GM19372 (cell line): ENCODE measurements around the gene CACNA1D.
"Not testable (repeated sequence)": the region's sequence is repeated elsewhere in the genome, so short reads cannot be mapped to it uniquely, and the experiment has no call there.

Experiments used
- ATAC-seq: cut with Tn5 transposase; IDR thresholded peaks from one replicate; pipeline ENCODE4 v1.9.1; 2021; ENCODE audit warnings: mild to moderate bottlenecking, low read depth, moderate library complexity; ENCODE audit not compliant: unreplicated experiment

The CACNA1D gene

DNA sequence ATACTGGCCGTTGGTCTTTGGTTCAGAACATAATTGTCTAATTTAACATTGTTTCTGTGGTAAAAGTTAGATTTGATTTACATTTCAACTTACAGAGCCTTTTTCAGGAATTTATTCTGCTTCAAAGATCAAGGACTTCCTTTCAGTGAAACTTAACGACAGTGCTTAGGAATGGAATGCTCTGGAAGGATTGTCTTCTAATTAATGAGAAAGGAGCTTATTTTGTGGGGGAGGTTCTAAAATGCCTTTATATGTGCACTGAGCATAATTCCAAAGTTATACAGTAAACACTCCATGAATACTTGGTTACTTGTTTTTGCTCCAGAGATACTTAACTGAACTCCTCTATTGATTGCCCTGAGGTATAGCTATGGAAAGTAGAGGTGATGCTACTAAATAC, 75.7 kb downstream of the CACNA1D start:
- no peak for ATAC-seq

DNA sequence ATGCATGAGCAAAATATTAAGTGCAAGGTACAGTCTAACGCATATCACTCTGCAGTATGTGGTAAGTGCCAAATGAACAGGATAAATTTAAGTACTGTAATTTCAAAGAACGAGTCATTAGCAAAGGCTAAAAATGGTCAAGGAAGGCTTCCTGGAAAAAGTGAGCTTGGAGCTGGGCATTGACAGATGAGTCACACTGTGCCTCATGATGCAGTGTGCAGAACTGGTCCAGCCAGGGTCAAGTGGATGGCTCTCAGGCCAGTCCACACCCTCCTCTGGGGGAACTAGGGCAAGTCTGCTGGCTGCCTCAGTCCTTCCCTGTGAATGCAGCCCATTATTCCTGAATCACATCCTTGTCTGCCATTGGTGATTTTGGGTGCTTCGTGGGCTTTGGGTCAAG, 76.3 kb downstream of the CACNA1D start:
- ATAC-seq = no peak

DNA sequence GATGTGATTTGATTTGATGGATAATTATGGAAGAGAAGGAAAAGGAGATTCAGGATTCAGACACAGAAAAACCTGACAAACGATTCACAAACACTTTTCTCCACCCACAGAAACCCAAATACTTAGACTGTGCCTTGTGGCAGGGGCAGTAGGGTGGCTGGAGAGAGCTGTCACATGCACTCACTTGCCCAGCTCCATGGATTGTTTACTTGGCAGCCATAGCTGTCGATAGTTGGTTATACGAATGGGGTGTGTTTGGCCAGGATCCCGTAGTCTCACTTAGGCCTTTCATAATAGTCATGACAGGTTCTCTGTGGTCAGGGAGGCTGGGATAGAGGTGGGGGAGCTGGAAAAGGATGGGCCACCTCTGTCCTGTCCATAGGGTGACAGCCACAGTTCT, 76.9 kb downstream of the CACNA1D start:
- no peak for ATAC-seq

DNA sequence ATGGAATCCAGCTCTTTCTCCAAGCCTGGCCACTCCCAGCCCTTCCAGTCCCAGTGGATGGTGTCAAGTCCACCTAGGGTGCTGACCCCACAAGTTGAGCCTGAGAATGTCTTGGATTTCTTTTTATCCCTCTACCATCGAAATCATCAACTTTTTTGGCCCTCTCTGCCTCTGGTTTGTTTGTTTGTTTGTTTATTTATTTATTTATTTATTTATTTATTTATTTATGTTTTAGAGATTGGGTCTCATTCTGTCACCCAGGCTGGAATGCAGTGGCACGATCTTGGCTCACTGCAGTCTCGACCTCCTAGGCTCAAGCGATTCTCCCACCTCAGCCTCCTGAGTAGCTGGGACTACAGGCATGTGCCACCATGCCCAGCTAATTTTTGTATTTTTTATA, 77.8 kb downstream of the CACNA1D start:
- ATAC-seq = not testable (repeated sequence)

DNA sequence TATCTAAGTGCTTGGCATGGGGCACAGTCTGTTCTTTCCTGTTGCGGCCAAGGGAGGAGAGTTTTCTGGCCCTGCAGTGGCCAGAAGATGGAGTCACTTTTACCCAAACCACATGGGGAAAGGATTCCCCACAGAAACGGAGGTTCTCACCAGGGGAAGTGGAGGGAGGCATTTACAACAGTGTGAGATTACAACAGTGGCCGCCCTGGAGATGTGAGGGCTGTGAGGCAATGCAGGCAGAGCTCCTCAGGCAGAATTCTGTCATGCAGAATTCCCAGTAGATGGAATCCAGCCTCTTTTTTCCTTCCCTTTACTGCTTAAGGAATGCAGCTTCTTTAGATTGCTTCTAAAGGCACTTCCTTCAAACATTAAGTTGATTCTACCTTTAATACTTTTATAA, 83.1 kb downstream of the CACNA1D start:
- ATAC-seq = no peak

- ATAC-seq = no peak
Measured at GRCh38 chr3:53579636-53580035, 85.2 kb downstream of the CACNA1D start.

DNA sequence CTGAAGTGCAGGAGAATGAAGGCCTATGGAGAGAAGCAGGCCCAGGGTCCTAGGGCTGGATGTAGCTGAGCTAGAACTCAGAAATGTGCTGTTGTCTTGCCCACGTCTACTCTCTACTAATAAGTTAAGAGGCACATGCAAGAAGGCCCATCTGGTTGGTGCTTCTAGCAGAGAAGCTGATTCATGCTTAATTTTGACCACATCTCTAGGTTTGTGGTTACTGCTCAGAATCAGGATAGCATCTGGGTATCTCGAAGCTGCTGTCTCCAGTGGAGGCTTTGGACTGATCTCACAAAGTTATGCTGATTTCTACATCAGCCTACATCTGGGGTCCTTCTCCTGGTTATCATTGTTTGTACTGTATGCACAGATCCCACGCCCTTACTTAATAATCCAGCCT, 87.3 kb downstream of the CACNA1D start:
- no peak for ATAC-seq

DNA sequence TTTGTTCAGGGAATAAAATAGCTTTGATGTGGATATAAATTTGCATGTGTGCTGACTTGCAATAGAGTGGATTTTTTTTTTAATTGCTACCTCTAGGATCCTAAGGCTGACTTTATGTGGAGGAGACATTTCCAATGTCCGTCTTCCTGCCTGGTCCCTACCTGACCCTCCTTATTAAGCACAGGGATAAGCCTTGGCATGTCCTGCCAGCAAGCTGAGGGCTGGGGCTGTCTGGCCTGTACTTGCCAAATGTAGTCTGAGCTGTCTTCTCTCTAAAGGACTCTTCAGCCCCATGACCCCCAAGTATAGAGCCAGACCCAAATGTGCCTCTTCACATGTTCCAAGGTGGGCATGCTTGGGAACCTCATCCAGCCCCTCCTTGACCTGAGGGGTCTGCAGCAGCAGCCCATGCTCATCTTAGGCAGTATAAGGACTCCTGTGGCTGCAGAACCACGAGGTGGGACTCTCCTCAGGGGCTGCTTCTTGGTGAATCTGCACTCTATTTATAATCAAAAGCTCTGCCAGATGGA, 88.8 kb downstream of the CACNA1D start:
- no peak for ATAC-seq

DNA sequence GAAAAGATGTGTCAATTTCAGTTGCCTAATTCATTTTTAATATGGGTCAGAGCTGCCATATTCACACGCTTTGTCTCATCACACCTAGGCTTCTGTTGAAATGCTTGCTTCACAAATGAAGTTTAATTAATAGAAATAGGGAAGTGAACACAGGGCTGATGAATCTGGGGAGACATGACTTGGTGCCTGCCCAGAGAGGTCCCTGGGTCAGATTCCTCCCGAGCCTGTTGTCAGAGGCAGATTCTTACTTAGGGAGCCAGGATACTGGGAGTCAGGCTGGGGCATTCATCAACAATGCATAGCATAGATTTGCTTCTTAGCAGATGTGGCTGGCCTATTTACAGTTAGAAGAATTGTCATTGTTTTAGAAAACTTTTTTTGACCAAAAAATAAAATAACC, 90.6 kb downstream of the CACNA1D start:
- no peak for ATAC-seq

- no peak for ATAC-seq
Measured at GRCh38 chr3:53585627-53586026, 91.2 kb downstream of the CACNA1D start.

DNA sequence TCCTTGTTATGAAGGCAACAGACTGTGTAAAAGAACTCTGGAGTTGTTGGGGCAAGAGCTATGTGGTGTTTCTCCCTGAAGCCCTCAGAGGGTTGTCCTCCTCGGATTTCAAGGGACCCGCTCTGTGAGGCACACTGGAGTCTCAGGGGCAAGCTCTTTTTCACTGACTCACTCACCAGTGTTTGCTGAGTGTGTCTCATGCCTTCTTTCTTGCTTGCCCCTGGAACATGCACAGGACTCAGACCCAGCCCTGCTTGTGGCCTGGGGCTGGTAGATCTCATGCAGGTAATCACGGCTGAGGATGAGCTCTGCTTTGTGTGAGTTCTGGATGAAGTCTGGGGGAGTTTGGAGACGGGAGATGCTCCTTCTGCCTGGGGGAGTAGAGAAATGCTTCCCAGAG, 93.7 kb downstream of the CACNA1D start:
- no peak for ATAC-seq

DNA sequence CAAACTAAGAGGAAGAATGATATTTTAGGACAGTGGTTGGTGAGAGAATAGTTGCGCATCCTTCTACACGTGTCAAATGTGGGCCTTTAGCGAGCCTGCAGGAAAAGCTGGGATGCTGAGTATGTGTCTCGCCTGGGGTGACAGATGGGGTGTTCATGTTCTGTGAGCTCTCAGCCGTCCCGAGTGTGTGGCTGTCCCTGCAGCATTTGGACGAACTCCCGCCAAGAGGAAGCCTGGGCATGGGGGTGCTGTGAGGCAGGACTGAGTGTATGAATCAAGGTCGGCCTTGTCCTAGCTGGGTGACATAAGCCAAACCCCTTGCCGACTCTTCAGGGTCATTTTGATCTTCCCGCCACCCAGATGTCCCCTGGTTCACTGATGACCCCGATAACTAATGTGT, 94.8 kb downstream of the CACNA1D start:
- no peak for ATAC-seq

- ATAC-seq = no peak
Measured at GRCh38 chr3:53589806-53590205, 95.4 kb downstream of the CACNA1D start.

DNA sequence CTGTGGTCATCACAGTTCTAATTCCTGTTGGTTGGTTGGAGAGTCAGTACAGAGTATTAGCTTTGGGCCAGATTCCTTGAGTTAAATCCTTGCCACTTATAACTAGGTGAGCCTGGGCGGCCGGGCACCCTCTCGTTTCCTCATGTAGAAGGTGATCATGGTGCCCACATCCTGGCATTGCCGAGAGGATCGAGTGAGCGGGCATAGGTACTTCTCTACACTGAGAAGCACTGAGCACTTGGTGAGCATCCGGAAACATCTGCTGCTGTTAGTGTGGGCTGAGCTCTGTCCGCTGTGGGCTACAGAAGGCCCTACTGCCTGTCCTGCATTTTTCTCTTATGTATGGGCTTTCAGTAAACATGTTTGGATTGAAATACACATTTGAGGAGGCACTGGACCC, 96.2 kb downstream of the CACNA1D start:
- no peak for ATAC-seq

DNA sequence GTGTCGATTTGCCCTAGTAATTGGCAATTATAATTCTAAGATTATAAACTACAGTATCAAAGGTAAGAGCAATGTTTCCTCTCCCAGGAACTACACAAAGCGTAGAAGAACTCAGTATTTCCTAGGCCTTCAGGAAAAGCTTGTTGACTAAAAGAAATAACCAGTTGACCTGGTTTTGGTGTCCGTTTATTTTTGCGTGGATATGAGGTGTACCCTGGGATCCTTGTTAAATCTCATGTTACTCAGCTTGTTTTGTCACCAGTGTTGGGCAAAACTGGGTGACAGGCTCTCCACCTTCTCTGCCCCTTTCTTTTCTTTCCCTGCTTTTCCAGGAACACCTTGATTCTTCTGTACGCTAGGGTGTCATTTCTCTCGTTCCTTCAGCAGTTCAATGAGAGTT, 97.2 kb downstream of the CACNA1D start:
- ATAC-seq = no peak

- no peak for ATAC-seq
Measured at GRCh38 chr3:53592862-53593261, 98.5 kb downstream of the CACNA1D start.

GRCh38 chr3:53593611-53594010, 99.2 kb downstream of the CACNA1D start:
- ATAC-seq = no peak

DNA sequence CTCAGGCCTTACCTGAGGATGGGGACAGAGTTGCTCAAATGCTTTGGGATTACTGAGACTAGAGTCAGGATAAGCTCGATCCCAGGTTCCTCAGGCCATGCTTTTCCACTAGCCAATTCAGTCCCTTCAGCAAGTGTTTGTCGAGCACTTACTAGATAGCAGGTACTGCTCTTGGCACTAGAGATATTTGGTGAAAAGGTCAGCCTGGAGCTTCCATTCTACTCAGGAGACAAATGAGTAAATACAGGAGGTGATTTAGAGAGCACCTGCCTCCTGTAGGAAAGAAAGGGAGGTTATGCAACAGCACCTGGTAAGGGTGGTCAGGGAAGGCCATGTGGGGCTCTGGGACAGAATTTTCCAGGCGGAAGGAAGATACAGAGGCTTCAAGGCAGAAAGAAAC, 99.9 kb downstream of the CACNA1D start:
- no peak for ATAC-seq

DNA sequence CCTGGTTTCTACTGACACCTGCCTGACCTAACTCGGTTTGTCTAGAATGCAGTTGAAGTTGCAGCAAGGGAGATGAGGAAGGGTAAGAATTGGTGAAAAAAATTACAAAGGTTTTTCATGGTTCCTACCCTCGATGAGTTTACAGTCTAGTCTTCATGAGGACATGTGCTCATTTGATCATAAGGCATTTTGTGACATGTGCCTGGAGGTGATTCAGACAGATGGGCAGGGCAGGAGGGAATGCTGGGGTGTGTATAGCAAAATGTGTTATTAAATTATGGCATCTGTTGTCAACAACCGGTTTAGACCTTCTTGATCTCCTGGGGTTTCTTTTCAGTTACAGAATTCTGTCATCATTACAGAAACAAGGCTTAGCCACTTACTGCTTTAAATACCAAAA, 101.2 kb downstream of the CACNA1D start:
- ATAC-seq = no peak

GRCh38 chr3:53597136-53597915, 102.9 kb downstream of the CACNA1D start:
- ATAC-seq = no peak

DNA sequence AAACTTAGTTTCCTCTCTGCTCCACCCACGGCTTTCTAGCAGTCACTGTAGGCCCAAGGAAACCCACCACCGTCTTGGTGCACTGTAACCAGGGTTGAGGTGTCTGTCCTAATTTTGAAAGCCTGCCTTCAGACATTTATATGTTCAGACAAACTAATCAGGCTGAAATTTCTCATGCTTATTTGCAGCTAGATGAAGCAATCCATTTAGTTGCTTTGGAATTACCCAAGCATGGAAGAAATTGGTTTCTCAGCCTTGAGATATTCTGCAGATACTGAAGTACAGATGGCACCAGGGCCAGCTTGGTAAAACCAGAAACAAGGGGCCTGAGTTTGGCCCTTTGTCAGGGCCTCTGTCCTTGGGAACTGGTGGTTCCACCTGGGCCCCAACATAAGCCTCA, 105.4 kb downstream of the CACNA1D start:
- no peak for ATAC-seq

- ATAC-seq = no peak
Measured at GRCh38 chr3:53602866-53603265, 108.5 kb downstream of the CACNA1D start.

- no peak for ATAC-seq
Measured at GRCh38 chr3:53604232-53604631, 109.8 kb downstream of the CACNA1D start.
